ENCODE measurements around the gene BUD31. TPM values are rescaled to one million over a fixed set of nuclear protein-coding genes. Genes with fewer than 3 reads are reported as not detected.

BUD31 gene
- total and polyA plus RNA-seq, 9 of the 15 experiments (the other 6 are each of a cell fraction or from before 2014, with no cell fraction given): 105 to 342 (median 247) TPM

- TF ChIP-seq KDM4B (IDR thresholded peaks at IDR 0.05; ENCODE audit: borderline replicate concordance in 2 of 2, low read depth in 1 of 2): peak in 1 of 2 experiments; percentile 52; a peak in 1 of 4 replicates
- peak; percentile 84 for TF ChIP-seq HMGN3 (IDR thresholded peaks at IDR 0.05; ENCODE audit: borderline replicate concordance, extremely low read depth, insufficient read length, low read depth, low read length)
- TF ChIP-seq SUPT5H (IDR thresholded peaks at IDR 0.05): peak; percentile 92
- peak; percentile 94 for TF ChIP-seq NCOA6 (IDR thresholded peaks at IDR 0.05)
- TF ChIP-seq TBP (optimal IDR thresholded peaks at IDR 0.05; ENCODE audit: low read depth, low read length): peak; percentile 53
- no peak for TF ChIP-seq GTF2F1 (IDR thresholded peaks at IDR 0.05; ENCODE audit: low read depth, low read length)
- TF ChIP-seq, protein P1, sequence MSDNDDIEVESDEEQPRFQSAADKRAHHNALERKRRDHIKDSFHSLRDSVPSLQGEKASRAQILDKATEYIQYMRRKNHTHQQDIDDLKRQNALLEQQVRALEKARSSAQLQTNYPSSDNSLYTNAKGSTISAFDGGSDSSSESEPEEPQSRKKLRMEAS (CRISPR knock-in tag; IDR thresholded peaks at IDR 0.05): peak; percentile 45; the same call in 1 of the 2 replicates
- TF ChIP-seq NONO (IDR thresholded peaks at IDR 0.05; ENCODE audit: low read depth in 2 of 2, low read length in 1 of 2): 0 out of 4 replicates have a peak, but pooled peaks of 1 of the 2 experiments have one; percentile 12
- TF ChIP-seq MAZ (CRISPR knock-in tag; conservative IDR thresholded peaks at IDR 0.05 in 1 of 2, IDR thresholded peaks at IDR 0.05 in 1 of 2): peak; percentile 37 to 77
- TF ChIP-seq, protein P2, sequence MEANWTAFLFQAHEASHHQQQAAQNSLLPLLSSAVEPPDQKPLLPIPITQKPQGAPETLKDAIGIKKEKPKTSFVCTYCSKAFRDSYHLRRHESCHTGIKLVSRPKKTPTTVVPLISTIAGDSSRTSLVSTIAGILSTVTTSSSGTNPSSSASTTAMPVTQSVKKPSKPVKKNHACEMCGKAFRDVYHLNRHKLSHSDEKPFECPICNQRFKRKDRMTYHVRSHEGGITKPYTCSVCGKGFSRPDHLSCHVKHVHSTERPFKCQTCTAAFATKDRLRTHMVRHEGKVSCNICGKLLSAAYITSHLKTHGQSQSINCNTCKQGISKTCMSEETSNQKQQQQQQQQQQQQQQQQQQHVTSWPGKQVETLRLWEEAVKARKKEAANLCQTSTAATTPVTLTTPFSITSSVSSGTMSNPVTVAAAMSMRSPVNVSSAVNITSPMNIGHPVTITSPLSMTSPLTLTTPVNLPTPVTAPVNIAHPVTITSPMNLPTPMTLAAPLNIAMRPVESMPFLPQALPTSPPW (CRISPR knock-in tag; IDR thresholded peaks at IDR 0.05): peak; percentile 60
- TF ChIP-seq, protein P3, sequence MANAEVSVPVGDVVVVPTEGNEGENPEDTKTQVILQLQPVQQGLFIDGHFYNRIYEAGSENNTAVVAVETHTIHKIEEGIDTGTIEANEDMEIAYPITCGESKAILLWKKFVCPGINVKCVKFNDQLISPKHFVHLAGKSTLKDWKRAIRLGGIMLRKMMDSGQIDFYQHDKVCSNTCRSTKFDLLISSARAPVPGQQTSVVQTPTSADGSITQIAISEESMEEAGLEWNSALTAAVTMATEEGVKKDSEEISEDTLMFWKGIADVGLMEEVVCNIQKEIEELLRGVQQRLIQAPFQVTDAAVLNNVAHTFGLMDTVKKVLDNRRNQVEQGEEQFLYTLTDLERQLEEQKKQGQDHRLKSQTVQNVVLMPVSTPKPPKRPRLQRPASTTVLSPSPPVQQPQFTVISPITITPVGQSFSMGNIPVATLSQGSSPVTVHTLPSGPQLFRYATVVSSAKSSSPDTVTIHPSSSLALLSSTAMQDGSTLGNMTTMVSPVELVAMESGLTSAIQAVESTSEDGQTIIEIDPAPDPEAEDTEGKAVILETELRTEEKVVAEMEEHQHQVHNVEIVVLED (CRISPR knock-in tag; IDR thresholded peaks at IDR 0.05): 0 out of 2 replicates have a peak, but pooled peaks have one; percentile 6
- TF ChIP-seq GABPB1 (CRISPR knock-in tag; IDR thresholded peaks at IDR 0.05): peak; percentile 64; the same call in 1 of the 2 replicates
- TF ChIP-seq RB1 (IDR thresholded peaks at IDR 0.05; ENCODE audit: low read depth): peak; percentile 80; the same call in 1 of the 2 replicates
Observed at GRCh38 chr7:99374111-99375064, 34.4 kb upstream of the BUD31 start, which contains the start of gene ARPC1B (continued).
